Measurements from ENCODE around the gene DDTL. TPM values are rescaled to one million over a fixed set of nuclear protein-coding genes. Genes with fewer than 3 reads are reported as not detected.

DDTL gene
- total RNA-seq, 1 donor from 2014 or later = not detected

DNA sequence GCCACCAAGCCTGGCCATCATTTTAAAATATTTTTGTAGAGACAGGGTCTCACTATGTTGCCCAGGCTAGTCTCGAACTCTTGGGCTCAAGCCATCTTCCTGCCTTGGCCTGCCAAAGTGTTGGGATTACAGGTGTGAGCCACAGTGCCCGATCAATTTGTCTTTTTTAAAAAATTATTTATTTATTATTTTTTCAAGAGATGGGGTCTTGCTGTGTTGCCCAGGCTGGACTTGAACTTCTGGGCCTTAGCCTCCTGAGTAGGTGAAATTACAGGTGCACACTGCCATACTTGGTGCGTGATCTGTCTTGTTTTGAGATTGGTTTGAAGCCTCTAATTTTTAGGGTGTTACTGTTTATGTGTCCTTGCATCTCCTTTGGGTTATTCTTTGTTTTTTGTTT lies 54.6 kb downstream of the DDTL start:
- peaks cover 5% of the 10 kb centered on the region for H3K9me3 Mint-ChIP-seq
- no peaks in the 10 kb centered on the region for H3K27me3 Mint-ChIP-seq (ENCODE audit: low read depth)
- H3K4me1 Mint-ChIP-seq = no peaks in the 10 kb centered on the region
- TF ChIP-seq, protein P1, sequence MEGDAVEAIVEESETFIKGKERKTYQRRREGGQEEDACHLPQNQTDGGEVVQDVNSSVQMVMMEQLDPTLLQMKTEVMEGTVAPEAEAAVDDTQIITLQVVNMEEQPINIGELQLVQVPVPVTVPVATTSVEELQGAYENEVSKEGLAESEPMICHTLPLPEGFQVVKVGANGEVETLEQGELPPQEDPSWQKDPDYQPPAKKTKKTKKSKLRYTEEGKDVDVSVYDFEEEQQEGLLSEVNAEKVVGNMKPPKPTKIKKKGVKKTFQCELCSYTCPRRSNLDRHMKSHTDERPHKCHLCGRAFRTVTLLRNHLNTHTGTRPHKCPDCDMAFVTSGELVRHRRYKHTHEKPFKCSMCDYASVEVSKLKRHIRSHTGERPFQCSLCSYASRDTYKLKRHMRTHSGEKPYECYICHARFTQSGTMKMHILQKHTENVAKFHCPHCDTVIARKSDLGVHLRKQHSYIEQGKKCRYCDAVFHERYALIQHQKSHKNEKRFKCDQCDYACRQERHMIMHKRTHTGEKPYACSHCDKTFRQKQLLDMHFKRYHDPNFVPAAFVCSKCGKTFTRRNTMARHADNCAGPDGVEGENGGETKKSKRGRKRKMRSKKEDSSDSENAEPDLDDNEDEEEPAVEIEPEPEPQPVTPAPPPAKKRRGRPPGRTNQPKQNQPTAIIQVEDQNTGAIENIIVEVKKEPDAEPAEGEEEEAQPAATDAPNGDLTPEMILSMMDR (conservative IDR thresholded peaks at IDR 0.05) = no peak
- DNase-seq (ENCODE audit: low read depth, low spot score) = no peak
- H3K36me3 Mint-ChIP-seq (ENCODE audit: low read depth) = peaks cover 18% of the 10 kb centered on the region
- no peak overlapping the region for H3K27ac Mint-ChIP-seq (ENCODE audit: unreplicated experiment)
- H3K4me3 Mint-ChIP-seq = no peak overlapping the region

Other genes starting within 250 kb of the DDTL start
- gene ZNF70, start 215.8 kb upstream of the DDTL start, total RNA-seq = 11.4 and 13.0 TPM in 2 replicates
- gene VPREB3, start 212.5 kb upstream of the DDTL start, total RNA-seq = not detected in 2 replicates
- 0.41 and 0.79 TPM in 2 replicates for gene C22orf15, start 203.9 kb upstream of the DDTL start, total RNA-seq
- 35.8 and 38.8 TPM in 2 replicates for gene CHCHD10, start 198.9 kb upstream of the DDTL start, total RNA-seq
- 10.8 and 11.2 TPM in 2 replicates for gene MMP11, start 194.0 kb upstream of the DDTL start, total RNA-seq
- 222 and 244 TPM in 2 replicates for gene SMARCB1, start 179.9 kb upstream of the DDTL start, total RNA-seq
- 5.7 TPM in 2 replicates for gene DERL3, start 127.9 kb upstream of the DDTL start, total RNA-seq
- 17.1 and 18.2 TPM in 2 replicates for gene SLC2A11, start 109.0 kb upstream of the DDTL start, total RNA-seq
- gene MIF, start 72.5 kb upstream of the DDTL start, total RNA-seq = 637 and 642 TPM in 2 replicates
- gene GSTT2B, start 5.7 kb upstream of the DDTL start, total RNA-seq = 1.8 and 2.1 TPM in 2 replicates
- gene DDT, start 7.6 kb downstream of the DDTL start, total RNA-seq = 72.3 and 74.0 TPM in 2 replicates
- not detected in 2 replicates for gene GSTT2, start 13.2 kb downstream of the DDTL start, total RNA-seq
- gene GSTT4, start 38.6 kb downstream of the DDTL start, total RNA-seq = not detected in 2 replicates
- 80.8 and 81.8 TPM in 2 replicates for gene CABIN1, start 44.4 kb downstream of the DDTL start, total RNA-seq
- gene SUSD2, start 214.6 kb downstream of the DDTL start, total RNA-seq = 0.37 and 0.66 TPM in 2 replicates